GM23248 (cell line): Measurements from ENCODE around the gene IRGM.

Source experiments
- EZH2 ChIP-seq: fragments of 200-600 bp; sonication (generic); IDR thresholded peaks from 2 replicates; pipeline ENCODE4 v1.6.1; 2018; ENCODE audit warnings: antibody characterized with exemption, mild to moderate bottlenecking; ENCODE audit not compliant: insufficient read depth, poor library complexity, severe bottlenecking
- EZH2phosphoT487 ChIP-seq: fragments of 200-600 bp; sonication (generic); IDR thresholded peaks from 2 replicates; pipeline ENCODE4 v1.6.1; 2018; ENCODE audit warnings: antibody characterized with exemption, moderate library complexity, mild to moderate bottlenecking, low read depth; ENCODE audit not compliant: insufficient read depth

GRCh38 chr5:150829744-150830143 is 16.6 kb upstream of the IRGM start:
- no peak for TF ChIP-seq EZH2
- no peak for TF ChIP-seq EZH2phosphoT487
